HG03342 (cell line): Measurements from ENCODE around the gene CACNA1C.

Experiments
- ATAC-seq: cut with Tn5 transposase; IDR thresholded peaks from one replicate; pipeline ENCODE4 v1.9.1; 2021; ENCODE audit warnings: mild to moderate bottlenecking, moderate library complexity; ENCODE audit not compliant: unreplicated experiment

Gene CACNA1C

GRCh38 chr12:2227360-2227759 lies 174.6 kb downstream of the CACNA1C start:
- ATAC-seq: no peak

GRCh38 chr12:2228535-2228934 lies 175.7 kb downstream of the CACNA1C start:
- no peak for ATAC-seq

- no peak for ATAC-seq
These were observed 177.1 kb downstream of the CACNA1C start for GRCh38 chr12:2229661-2230539.

GRCh38 chr12:2231011-2231595 lies 178.3 kb downstream of the CACNA1C start:
- no peak for ATAC-seq

- ATAC-seq: no peak
These were observed 179.2 kb downstream of the CACNA1C start for GRCh38 chr12:2231956-2232355.

DNA sequence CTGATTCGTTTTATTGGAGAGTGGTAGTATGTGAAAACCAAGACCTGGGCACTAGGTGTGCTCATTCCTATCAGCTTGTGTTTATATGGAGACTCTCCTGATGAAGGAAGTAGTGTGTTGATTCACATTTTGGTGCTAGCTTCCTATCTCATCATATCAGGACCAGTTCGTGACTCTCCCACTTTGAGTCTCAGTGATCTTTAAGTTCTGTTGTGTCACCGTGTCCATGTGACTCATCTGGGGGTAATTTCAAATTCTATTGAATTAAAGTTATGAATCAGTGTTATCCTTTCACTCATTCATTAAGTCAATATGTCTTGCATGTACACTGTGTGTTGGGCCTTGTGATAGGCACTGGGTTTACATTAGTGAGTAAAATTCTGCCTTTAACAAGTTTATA lies 180.2 kb downstream of the CACNA1C start:
- no peak for ATAC-seq

- no peak for ATAC-seq
These were observed 181.3 kb downstream of the CACNA1C start for GRCh38 chr12:2234091-2234490.

- no peak for ATAC-seq
These were observed 182.0 kb downstream of the CACNA1C start for GRCh38 chr12:2234646-2235350.

GRCh38 chr12:2236506-2237294 lies 183.9 kb downstream of the CACNA1C start:
- ATAC-seq: no peak

DNA sequence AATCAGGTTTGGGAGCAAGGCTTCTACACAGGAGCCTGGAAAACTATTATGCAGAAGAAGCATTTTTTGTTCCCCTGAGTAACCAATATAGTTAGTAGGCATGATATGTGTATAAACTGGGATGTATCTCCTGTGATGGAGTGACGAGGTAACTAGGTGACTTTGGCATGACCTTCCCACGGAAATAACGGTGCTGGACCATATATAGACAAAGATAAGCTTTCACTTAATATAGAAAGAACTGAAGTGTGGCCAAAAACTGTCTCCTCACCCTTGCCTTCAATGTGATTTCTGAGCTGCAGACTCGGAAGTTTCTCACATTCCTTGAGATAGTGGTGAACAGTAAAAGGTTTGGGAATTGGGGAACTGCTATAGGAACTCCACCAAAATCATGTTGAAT lies 185.3 kb downstream of the CACNA1C start:
- no peak for ATAC-seq

DNA sequence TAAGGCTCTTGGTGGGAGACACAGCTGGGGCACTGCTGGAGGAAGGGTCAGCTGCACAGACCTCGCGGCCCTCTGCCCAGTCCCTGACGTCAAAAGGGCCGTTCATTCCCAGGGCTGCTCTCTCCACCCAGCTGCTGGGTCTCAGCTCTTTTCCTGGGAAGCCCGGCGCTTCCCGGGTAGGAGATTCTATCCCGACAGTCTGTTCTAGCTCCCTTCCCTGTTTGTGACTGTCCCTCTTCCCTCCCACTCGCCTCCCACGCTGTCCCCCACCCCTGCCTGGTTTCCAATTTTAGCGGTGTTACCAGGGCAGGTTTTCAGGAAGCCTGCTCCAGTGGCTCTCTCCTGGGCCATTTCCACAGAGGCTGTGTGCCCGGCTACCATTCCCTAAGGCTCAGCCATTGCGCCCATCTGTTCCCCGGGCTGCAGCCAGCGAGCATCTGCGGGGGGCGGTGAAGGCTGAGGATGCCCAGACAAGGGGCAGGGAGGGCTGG lies 186.6 kb downstream of the CACNA1C start:
- ATAC-seq: no peak

DNA sequence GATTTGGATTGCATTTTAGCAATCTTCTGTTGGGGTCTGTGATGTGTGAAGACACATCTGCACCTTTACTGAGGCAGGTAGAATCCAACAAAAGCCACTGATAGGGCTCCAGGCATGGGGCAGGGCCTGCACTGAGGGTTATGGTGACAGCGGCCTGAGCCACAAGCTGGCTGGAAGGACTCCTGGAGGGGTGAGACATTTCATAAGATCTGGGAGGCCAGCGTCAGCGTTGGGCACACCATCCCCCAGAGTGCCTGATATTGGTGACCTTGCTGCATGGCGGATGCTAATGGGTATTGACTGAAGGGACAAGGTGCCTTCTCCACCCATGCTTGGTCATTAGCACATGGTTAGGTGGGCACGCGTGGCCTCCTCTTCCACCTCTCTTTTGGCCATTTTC lies 187.6 kb downstream of the CACNA1C start:
- no peak for ATAC-seq

GRCh38 chr12:2240984-2241383 lies 188.2 kb downstream of the CACNA1C start:
- no peak for ATAC-seq

GRCh38 chr12:2242216-2242615 lies 189.4 kb downstream of the CACNA1C start:
- no peak for ATAC-seq

DNA sequence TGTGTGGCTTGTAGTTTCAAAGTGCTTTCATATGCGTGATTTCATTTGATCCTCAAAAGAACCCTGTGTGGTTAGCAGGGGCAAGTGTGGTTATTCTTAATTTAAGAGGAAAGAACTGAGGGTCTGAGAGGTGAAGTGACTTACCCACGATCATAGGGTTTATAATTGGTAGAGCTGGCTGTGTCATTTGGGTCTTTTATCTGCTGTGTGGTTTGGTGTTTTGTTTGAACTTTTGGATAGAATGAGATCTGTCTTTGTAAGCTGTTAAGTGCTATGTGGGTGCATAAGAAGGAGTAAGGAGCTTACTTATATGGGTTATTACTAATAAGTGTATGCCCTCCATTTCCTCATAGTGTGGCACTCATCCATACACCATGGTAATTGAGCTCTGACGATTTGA lies 190.0 kb downstream of the CACNA1C start:
- no peak for ATAC-seq

DNA sequence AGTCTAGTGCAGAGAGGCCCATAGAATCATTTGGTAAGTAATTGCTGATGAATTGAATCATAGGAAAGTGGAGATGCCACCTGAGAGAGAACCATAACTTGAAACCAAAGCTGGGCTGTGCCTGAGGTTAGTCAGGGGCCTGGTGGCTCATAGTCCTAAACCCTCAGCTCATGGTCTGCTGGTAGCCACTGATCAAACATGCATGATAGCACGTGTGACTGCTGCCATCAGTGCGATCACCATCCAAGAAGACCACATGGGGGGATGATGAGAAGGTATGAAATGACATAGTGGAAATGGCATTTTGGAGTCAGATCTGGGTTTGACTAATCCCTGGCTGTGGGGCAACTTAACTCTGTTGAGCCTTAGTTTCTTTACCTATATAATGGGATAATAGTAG lies 190.5 kb downstream of the CACNA1C start:
- no peak for ATAC-seq

- no peak for ATAC-seq
These were observed 191.4 kb downstream of the CACNA1C start for GRCh38 chr12:2244013-2244861.

DNA sequence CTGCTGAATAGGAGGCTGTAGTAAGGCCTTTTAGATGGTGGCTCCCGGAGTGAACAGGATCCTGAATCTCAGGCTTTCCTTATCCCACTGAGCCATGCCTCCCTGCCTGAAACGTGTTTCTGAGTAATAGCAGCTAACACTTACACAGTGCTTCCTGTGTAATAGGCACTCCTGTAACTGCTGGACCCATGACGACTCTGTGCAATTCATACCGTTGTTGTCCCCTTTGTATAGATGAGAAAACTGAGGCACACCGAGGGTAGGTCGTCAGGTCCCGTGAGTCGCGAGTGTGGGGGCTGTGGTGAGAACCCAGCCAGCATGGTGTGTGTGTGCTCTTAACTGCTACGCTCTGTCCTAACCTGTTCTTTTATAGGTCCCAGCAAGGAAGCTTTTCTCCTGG lies 193.6 kb downstream of the CACNA1C start:
- ATAC-seq: no peak

- no peak for ATAC-seq
These were observed 194.3 kb downstream of the CACNA1C start for GRCh38 chr12:2247120-2247519.

DNA sequence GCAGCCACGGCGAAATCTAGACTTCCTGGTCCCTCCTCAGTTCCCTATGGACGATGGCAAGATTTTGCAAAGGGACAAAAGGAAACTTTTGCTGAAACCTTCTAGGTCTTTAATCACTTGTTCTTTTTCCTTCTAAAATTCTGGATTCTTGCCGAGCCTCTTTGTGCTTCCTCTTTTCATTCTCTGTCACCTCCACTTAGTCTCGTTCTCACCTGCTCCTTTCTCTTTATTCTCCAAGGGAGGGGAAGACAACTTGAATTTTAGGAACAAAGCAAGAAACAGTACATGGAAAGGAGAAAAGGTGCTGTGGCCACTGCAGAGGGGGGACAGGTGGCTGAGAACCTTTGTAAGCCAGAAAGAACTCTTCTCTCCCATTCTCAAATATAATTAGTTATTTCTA lies 194.8 kb downstream of the CACNA1C start:
- ATAC-seq: no peak
